Sigmoid colon (tissue), 7 donors: ENCODE results near the gene SELENOK. TPM values are rescaled to one million over a fixed set of nuclear protein-coding genes. Genes with fewer than 3 reads are reported as not detected.

Source experiments
- DNase-seq: peaks from one replicate; pipeline ENCODE4 v3.0.0-alpha.2; 2019
- H3K27ac ChIP-seq, 4 donors: fragments of 200-600 bp; sonication (generic); one replicate each; pipeline ENCODE4 v1.5.1; 2016 to 2019; ENCODE audit warnings: mild to moderate bottlenecking in 1 of 4
- H3K27me3 ChIP-seq, 3 donors: fragments of 200-600 bp; sonication (generic); one replicate each; pipeline ENCODE4 v1.5.1; 2019; ENCODE audit warnings: mild to moderate bottlenecking in 1 of 3
- H3K36me3 ChIP-seq, 4 donors: fragments of 200-600 bp; sonication (generic); one replicate each; pipeline ENCODE4 v1.5.1; 2016 to 2019
- H3K4me1 ChIP-seq, 4 donors: fragments of 200-600 bp; sonication (generic); one replicate each; pipeline ENCODE4 v1.5.1; 2017 to 2019
- H3K4me3 ChIP-seq, 4 donors: fragments of 200-600 bp; sonication (generic); one replicate each; pipeline ENCODE4 v1.5.1; 2017 to 2019; ENCODE audit warnings: mild to moderate bottlenecking in 2 of 4, moderate library complexity in 1 of 4
- H3K9me3 ChIP-seq, 4 donors: fragments of 200-600 bp in 3 of 4; sonication (generic) in 3 of 4; one replicate each; pipeline versions ENCODE4 v1.5.1 to v1.6.1; 2013 to 2019
- CTCF ChIP-seq, 4 experiments: fragments of 450-650 bp in 3 of 4; fragments of 200-600 bp in 1 of 4; IDR thresholded peaks; one replicate each; pipeline ENCODE4 v1.5.1; 2016 to 2019; ENCODE audit warnings: antibody characterized with exemption in 4 of 4, mild to moderate bottlenecking in 3 of 4, moderate library complexity in 2 of 4
- EP300 ChIP-seq, 4 donors: sonication (generic); formaldehyde crosslinking; IDR thresholded peaks; one replicate each; pipeline ENCODE4 v1.6.1; 2017; ENCODE audit warnings: antibody characterized with exemption in 4 of 4
- POLR2A ChIP-seq, 2 donors: fragments of 450-650 bp; IDR thresholded peaks; one replicate each; pipeline ENCODE4 v1.6.1; 2016; ENCODE audit warnings: antibody characterized with exemption in 2 of 2, mild to moderate bottlenecking in 2 of 2, moderate library complexity in 2 of 2
- POLR2AphosphoS5 ChIP-seq, 4 donors: sonication (generic); formaldehyde crosslinking; IDR thresholded peaks; one replicate each; pipeline ENCODE4 v1.6.1; 2017; ENCODE audit warnings: antibody characterized with exemption in 4 of 4
- WGBS, 2 donors: extraction: QIAGEN DNeasy Blood & Tissue Kit; methylation state at CpG; one replicate each; pipeline ENCODE4 v1.1.7; 2013; 5-methylcytosine and 5-hydroxymethylcytosine counted together
- intact Hi-C: fragments of 100-400 bp; cut with DNase I; formaldehyde crosslinking; loops from one replicate; pipeline ENCODE4 v1.15.1; 2023
- polyA plus RNA-seq, 3 donors: library from polyadenylated mRNA; stranded (reverse); fragments of 200-250 nt; gene quantifications; one replicate each; pipeline ENCODE4 v1.2.3, GENCODE V29; 2013
- total RNA-seq, 4 donors: library from RNA; depleted of rRNA; stranded (reverse); fragments of >200 nt; gene quantifications; one replicate each; pipeline ENCODE4 v1.1.0, GENCODE V29; 2016
- donor health status: healthy with polysubstance abuse.
- donor health status: Bipolar disorder and iron deficiency.
- donor health status: healthy.

The SELENOK gene
- total and polyA plus RNA-seq, 7 donors = 57.2 to 173 (median 83.5) TPM

GRCh38 chr3:53899750-53900149 lies 8.1 kb upstream of the SELENOK start:
- H3K4me3 ChIP-seq = no peak overlapping the region
- no peaks in the 10 kb centered on the region for H3K9me3 ChIP-seq
- 32 to 64% methylated on average over 2 of the region's 2 CpGs for WGBS, 2 donors
- intact Hi-C loops = no loop called here
- no peak for DNase-seq
- H3K36me3 ChIP-seq = no peaks in the 10 kb centered on the region
- H3K27me3 ChIP-seq = peaks cover 0 to 22% (median 0%) of the 10 kb centered on the region in 3 donors
- no peak for TF ChIP-seq POLR2AphosphoS5 (IDR thresholded peaks at IDR 0.05)
- TF ChIP-seq EP300 (IDR thresholded peaks at IDR 0.05) = no peak
- TF ChIP-seq CTCF (IDR thresholded peaks at IDR 0.05) = no peak
- TF ChIP-seq POLR2A (IDR thresholded peaks at IDR 0.05) = no peak
- no peaks in the 10 kb centered on the region for H3K4me1 ChIP-seq
- H3K27ac ChIP-seq = no peak overlapping the region

DNA sequence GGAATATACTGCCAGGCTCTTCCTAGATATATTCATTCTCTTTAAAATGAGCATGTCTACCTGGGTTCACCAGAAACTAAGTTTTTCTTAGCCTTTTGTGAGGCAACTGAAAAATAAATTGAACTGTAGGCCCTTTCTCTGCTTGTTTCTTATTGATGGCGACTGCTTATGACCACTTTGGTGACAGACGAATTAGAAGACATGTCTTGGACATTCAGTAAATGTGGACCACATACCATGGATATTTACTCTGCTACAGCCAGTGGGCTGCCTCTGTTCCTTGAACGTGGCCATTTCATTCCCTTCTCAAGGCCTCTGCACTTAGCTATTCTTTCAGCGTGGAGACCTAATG lies 603 bp upstream of the SELENOK start:
- H3K36me3 ChIP-seq = peaks cover 0 to 10% (median 0%) of the 10 kb centered on the region in 4 donors
- H3K27ac ChIP-seq = peak overlapping the region; percentile 88 to 97 (median 93)
- H3K4me1 ChIP-seq = peaks cover 0 to 21% (median 19%) of the 10 kb centered on the region in 4 donors
- H3K9me3 ChIP-seq = no peaks in the 10 kb centered on the region
- no peak for DNase-seq
- peak overlapping the region; percentile 69 to 91 (median 81) for H3K4me3 ChIP-seq
- 58 to 66% methylated on average over 4 of the region's 4 CpGs for WGBS, 2 donors
- TF ChIP-seq CTCF (IDR thresholded peaks at IDR 0.05) (no peak), EP300 (IDR thresholded peaks at IDR 0.05) (no peak), POLR2AphosphoS5 (IDR thresholded peaks at IDR 0.05) (no peak), POLR2A (IDR thresholded peaks at IDR 0.05) (no peak)
- intact Hi-C loops = loop anchor here (5.0 kb wide), 2 partner anchors 230 to 545 kb away; partner anchors contain the start of genes CACNA2D3 and DCP1A
- peaks cover 0 to 10% (median 0%) of the 10 kb centered on the region in 3 donors for H3K27me3 ChIP-seq

DNA sequence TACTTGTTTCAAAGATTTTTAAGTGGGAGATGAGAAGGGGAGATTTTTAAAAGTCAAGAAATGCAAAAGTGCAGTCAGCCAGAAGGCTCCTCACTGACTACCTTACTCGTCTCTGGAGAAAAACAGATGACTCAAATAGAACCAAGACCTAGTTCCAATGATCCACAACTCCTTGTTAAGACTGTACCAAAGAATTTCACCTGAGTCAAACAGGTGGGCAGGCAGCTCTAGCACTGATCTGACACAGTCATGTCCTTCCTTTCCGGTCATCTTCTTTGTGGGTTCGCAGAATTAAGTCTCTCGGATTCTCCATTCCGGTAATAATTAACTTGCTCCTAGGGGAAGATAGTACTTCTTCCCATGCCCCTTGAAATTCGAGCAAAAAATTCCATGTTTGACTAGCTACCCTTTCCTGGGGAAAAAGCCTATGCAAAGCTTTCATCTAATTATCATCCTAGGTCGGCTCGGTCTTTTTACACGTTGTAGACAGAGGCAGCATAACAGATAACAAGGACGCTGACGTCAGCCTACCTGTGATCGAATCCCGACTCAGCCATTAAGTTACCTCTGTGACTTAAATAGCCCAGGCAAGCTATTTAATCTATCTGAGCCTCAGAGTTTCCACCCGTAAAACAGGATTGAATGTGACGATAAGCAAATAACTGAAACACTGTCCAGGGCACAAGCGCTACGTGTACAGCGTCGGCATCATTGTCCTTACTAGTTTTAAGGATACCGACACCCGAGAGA lies 758 bp downstream of the SELENOK start:
- H3K9me3 ChIP-seq = no peaks in the 10 kb centered on the region
- peak overlapping the region; percentile 69 to 91 (median 81) for H3K4me3 ChIP-seq
- no peak for TF ChIP-seq POLR2AphosphoS5 (IDR thresholded peaks at IDR 0.05)
- intact Hi-C loops = loop anchor here (5.0 kb wide), 2 partner anchors 231 to 544 kb away; partner anchors contain the start of genes CACNA2D3 and DCP1A
- H3K4me1 ChIP-seq = peaks cover 0 to 21% (median 19%) of the 10 kb centered on the region in 4 donors
- H3K27ac ChIP-seq = peak overlapping the region; percentile 88 to 97 (median 93)
- no peaks in the 10 kb centered on the region for H3K27me3 ChIP-seq
- DNase-seq = no peak
- peaks cover 0 to 24% (median 1%) of the 10 kb centered on the region in 4 donors for H3K36me3 ChIP-seq
- WGBS, 2 donors = 2 to 5% methylated on average over 21 of the region's 21 CpGs

GRCh38 chr3:53888232-53888631 lies 3.4 kb downstream of the SELENOK start:
- 60 to 97% methylated on average over 1 of the region's 1 CpG for WGBS, 2 donors
- Histone ChIP-seq H3K4me1 (peaks cover 0 to 21% (median 19%) of the 10 kb centered on the region in 4 donors), H3K9me3 (no peaks in the 10 kb centered on the region), H3K27me3 (no peaks in the 10 kb centered on the region), H3K36me3 (peaks cover 4 to 51% (median 11%) of the 10 kb centered on the region in 4 donors), H3K4me3 (no peak overlapping the region), H3K27ac (no peak overlapping the region)
- TF ChIP-seq CTCF (IDR thresholded peaks at IDR 0.05) (no peak), POLR2A (IDR thresholded peaks at IDR 0.05) (no peak), EP300 (IDR thresholded peaks at IDR 0.05) (no peak), POLR2AphosphoS5 (IDR thresholded peaks at IDR 0.05) (no peak)
- no peak for DNase-seq
- intact Hi-C loops = loop anchor here (10.0 kb wide), 1 partner anchor 393 kb away; the partner anchor contains the start of gene CACNA1D

DNA sequence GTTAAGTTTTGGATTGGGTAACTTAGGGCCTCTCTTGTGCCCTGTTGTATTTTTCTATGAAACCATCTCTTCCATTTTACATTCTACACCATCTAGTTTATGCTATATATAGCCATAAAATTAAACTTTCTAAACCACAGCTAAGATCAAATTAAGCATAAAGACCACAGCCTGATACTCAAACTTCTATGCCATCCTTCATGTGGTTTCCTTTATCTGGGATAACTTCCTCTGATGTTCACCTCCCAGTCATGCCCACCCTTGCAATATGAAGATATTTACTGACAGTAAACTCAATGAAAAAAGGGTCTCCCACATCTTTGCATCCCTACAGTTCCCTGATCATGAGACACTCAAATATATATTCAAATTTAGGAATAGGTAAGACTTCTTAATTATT lies 4.2 kb downstream of the SELENOK start:
- Histone ChIP-seq H3K36me3 (peaks cover 4 to 52% (median 11%) of the 10 kb centered on the region in 4 donors), H3K27ac (no peak overlapping the region), H3K4me1 (peaks cover 0 to 21% (median 18%) of the 10 kb centered on the region in 4 donors), H3K4me3 (no peak overlapping the region), H3K27me3 (no peaks in the 10 kb centered on the region), H3K9me3 (no peaks in the 10 kb centered on the region)
- TF ChIP-seq POLR2AphosphoS5 (IDR thresholded peaks at IDR 0.05) (no peak), EP300 (IDR thresholded peaks at IDR 0.05) (no peak), CTCF (IDR thresholded peaks at IDR 0.05) (no peak), POLR2A (IDR thresholded peaks at IDR 0.05) (no peak)
- no peak for DNase-seq
- intact Hi-C loops = loop anchor here (10.0 kb wide), 1 partner anchor 393 kb away; the partner anchor contains the start of gene CACNA1D
